Right lobe of liver (tissue), 6 donors: ENCODE data around the gene CPEB4. TPM values are rescaled to one million over a fixed set of nuclear protein-coding genes. Genes with fewer than 3 reads are reported as not detected.

ENCODE experiments used
- ATAC-seq, 4 donors: fragments of 200-7000 bp; cut with Tn5 transposase; one replicate each; pipeline ENCODE4 v1.9.1; 2020; ENCODE audit warnings: mild to moderate bottlenecking in 4 of 4, moderate library complexity in 4 of 4
- DNase-seq, 3 donors: peaks; one replicate each; pipeline ENCODE4 v3.0.0-alpha.2; 2020
- H3K27ac ChIP-seq, 3 donors: fragments of 200-600 bp; one replicate each; pipeline ENCODE4 v1.8.0; 2022
- H3K27me3 ChIP-seq, 2 donors: fragments of 200-600 bp; one replicate each; pipeline ENCODE4 v1.8.0; 2022
- H3K36me3 ChIP-seq, 4 donors: fragments of 200-600 bp; sonication (generic) in 1 of 4; one replicate each; pipeline versions ENCODE4 v1.5.1 to v1.8.0; 2017 to 2022; ENCODE audit warnings: control low read depth in 1 of 4
- H3K4me1 ChIP-seq, 4 donors: fragments of 200-600 bp; sonication (generic) in 1 of 4; one replicate each; pipeline versions ENCODE4 v1.5.1 to v1.8.0; 2017 to 2022; ENCODE audit warnings: control low read depth in 1 of 4
- H3K4me3 ChIP-seq, 3 donors: fragments of 200-600 bp; one replicate each; pipeline ENCODE4 v1.8.0; 2022
- H3K9me3 ChIP-seq, 4 donors: fragments of 200-600 bp; sonication (generic) in 1 of 4; one replicate each; pipeline versions ENCODE4 v1.5.1 to v1.8.0; 2017 to 2022; ENCODE audit warnings: control low read depth in 1 of 4
- CTCF ChIP-seq, 4 donors: fragments of 200-600 bp in 3 of 4; fragments of 450-650 bp in 1 of 4; IDR thresholded peaks; one replicate each; pipeline versions ENCODE4 v1.5.1 to v1.8.0; 2016 to 2022; ENCODE audit warnings: antibody characterized with exemption in 4 of 4, mild to moderate bottlenecking in 2 of 4
- POLR2A ChIP-seq: fragments of 450-650 bp; IDR thresholded peaks from one replicate; pipeline ENCODE4 v1.6.1; 2017; ENCODE audit warnings: antibody characterized with exemption, mild to moderate bottlenecking
- WGBS: methylation state at CpG from one replicate; pipeline ENCODE4 v1.1.6; 2018; ENCODE audit warnings: low coverage, low lambda C conversion rate; ENCODE audit not compliant: insufficient coverage; ENCODE audit errors: missing lambda C conversion rate; 5-methylcytosine and 5-hydroxymethylcytosine counted together
- intact Hi-C, 2 donors: fragments of 100-400 bp; cut with DNase I; formaldehyde crosslinking; loops; one replicate each; pipeline versions ENCODE4 v1.11.2 to v1.14.1; 2022
- total RNA-seq, 6 experiments: library from RNA; depleted of rRNA in 2 of 6; stranded (reverse); fragments of >200 nt in 2 of 6; fragmentation: NEBNext Ultra II Directional in 3 of 6; extraction: Animal tissue kit (Norgen Biotek cat#: 25700) in 3 of 6; gene quantifications; one replicate each; pipeline versions ENCODE4 v1.1.0 to v1.2.4, GENCODE V29; 2016 to 2023
- donor health status: DM: no; HTN: yes; CAD: no.
- donor health status: DM: no; HTN: no; CAD: no.
- donor health status: DM: no; HTN: no; CAD: no.
- donor health status: DM: no; HTN: yes; CAD: no.
- donor health status: DM: no; HTN: yes; CAD: no.

The CPEB4 gene
- total RNA-seq, 6 experiments from 2014 or later, result 27.3 to 49.9 (median 40.0) TPM

GRCh38 chr5:173911623-173912022 is 23.5 kb downstream of the CPEB4 start:
- H3K36me3 ChIP-seq, result peaks cover 0 to 20% (median 3%) of the 10 kb centered on the region in 4 donors
- TF ChIP-seq CTCF (IDR thresholded peaks at IDR 0.05) (no peak), POLR2A (no peak)
- no peaks in the 10 kb centered on the region for H3K27me3 ChIP-seq
- peak overlapping the region in 1 of 3 donors; percentile 38 for H3K27ac ChIP-seq
- H3K4me1 ChIP-seq, result peaks cover 0 to 51% (median 21%) of the 10 kb centered on the region in 4 donors
- no peak overlapping the region for H3K4me3 ChIP-seq
- H3K9me3 ChIP-seq, result no peaks in the 10 kb centered on the region
- peak; percentile 22 to 51 (median 42) for ATAC-seq
- intact Hi-C loops, result no loop called here
- DNase-seq, result no peak

GRCh38 chr5:173913686-173914321 is 25.7 kb downstream of the CPEB4 start:
- no peak for TF ChIP-seq CTCF (IDR thresholded peaks at IDR 0.05)
- TF ChIP-seq POLR2A, result no peak
- no peak for DNase-seq
- peaks cover 0 to 20% (median 3%) of the 10 kb centered on the region in 4 donors for H3K36me3 ChIP-seq
- H3K9me3 ChIP-seq, result no peaks in the 10 kb centered on the region
- H3K27ac ChIP-seq, result peak overlapping the region; percentile 0 to 47 (median 12)
- peaks cover 0 to 45% (median 13%) of the 10 kb centered on the region in 4 donors for H3K4me1 ChIP-seq
- WGBS, result 37% methylated on average over 4 of the region's 4 CpGs
- H3K4me3 ChIP-seq, result no peak overlapping the region
- no peaks in the 10 kb centered on the region for H3K27me3 ChIP-seq
- intact Hi-C loops, result no loop called here
- ATAC-seq, result peak; percentile 57 to 72 (median 58)

DNA sequence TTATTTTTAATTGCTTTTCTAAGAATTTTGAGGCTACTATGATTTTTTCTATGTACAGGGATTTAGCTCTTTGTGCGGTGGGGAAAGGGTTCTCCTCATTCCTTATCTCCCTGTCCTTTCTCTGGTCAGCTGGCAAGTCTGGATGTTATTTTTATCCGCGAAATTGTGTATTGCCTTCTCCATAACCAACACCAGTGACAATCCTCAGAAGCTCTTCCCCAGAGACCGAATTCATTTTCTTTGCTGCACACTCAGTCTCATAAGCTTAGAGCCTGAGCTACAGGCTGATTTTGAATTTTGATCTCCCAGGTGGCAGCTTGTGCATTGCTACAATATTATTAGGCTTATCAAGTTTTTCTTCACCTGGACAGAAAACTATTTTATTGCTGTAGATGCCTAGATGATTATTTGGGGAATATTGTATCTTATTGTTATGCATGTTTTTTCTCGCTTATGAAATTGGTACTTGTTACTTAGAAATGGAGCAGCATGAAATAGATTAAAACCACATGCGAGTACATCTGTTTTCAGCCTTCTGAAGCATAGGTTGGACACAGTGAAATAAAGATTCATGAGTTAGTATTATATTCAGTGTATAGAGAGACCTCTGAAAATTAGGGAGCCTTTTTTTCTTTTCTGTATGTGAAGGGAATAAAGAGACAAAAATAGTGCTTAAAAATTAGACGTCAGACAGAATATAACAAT is 27.3 kb downstream of the CPEB4 start:
- DNase-seq (no peak), ATAC-seq (no peak)
- TF ChIP-seq CTCF (IDR thresholded peaks at IDR 0.05) (no peak), POLR2A (no peak)
- WGBS, result 77% methylated on average over 7 of the region's 7 CpGs
- Histone ChIP-seq H3K9me3 (no peaks in the 10 kb centered on the region), H3K36me3 (peaks cover 0 to 18% (median 3%) of the 10 kb centered on the region in 4 donors), H3K27me3 (no peaks in the 10 kb centered on the region), H3K4me1 (peaks cover 0 to 52% (median 13%) of the 10 kb centered on the region in 4 donors), H3K4me3 (no peak overlapping the region), H3K27ac (no peak overlapping the region)
- intact Hi-C loops, result no loop called here

- intact Hi-C loops, result no loop called here
- Histone ChIP-seq H3K4me3 (no peak overlapping the region), H3K4me1 (peaks cover 0 to 59% (median 13%) of the 10 kb centered on the region in 4 donors), H3K27me3 (no peaks in the 10 kb centered on the region), H3K36me3 (peaks cover 0 to 11% (median 3%) of the 10 kb centered on the region in 4 donors), H3K27ac (no peak overlapping the region), H3K9me3 (no peaks in the 10 kb centered on the region)
- no peak for ATAC-seq
- WGBS, result 66% methylated on average over 3 of the region's 3 CpGs
- no peak for DNase-seq
- TF ChIP-seq POLR2A (no peak), CTCF (IDR thresholded peaks at IDR 0.05) (no peak)
These were observed 28.1 kb downstream of the CPEB4 start for GRCh38 chr5:173916233-173916632.
